SIG-M5 (cell line): ENCODE data around the gene PGGHG.
"Not testable (repeated sequence)": the region's sequence is repeated elsewhere in the genome, so short reads cannot be mapped to it uniquely, and the experiment has no call there.

ENCODE experiments used
- DNase-seq: peaks from one replicate; lab custom pipeline; 2025; lab: John Stamatoyannopoulos, UW

Gene PGGHG

DNA sequence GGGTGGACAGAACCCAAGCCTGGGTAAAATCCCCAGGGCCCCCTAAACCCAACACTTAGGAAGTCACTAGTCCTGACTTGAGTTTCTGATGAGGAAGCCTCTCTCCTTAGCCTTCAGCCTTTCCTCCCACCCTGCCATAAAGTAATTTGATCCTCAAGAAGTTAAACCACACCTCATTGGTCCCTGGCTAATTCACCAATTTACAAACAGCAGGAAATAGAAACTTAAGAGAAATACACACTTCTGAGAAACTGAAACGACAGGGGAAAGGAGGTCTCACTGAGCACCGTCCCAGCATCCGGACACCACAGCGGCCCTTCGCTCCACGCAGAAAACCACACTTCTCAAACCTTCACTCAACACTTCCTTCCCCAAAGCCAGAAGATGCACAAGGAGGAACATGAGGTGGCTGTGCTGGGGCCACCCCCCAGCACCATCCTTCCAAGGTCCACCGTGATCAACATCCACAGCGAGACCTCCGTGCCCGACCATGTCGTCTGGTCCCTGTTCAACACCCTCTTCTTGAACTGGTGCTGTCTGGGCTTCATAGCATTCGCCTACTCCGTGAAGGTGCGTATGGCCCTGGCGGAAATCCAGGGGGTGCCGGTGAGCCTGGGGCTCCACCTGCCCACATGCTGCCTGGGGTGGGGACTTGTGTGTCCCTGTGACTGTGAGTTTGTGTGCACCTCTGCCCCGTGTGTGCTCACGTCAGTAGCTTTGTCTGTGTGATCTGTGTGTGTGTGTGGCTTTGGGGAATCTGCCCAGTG lies 25.0 kb downstream of the PGGHG start, which contains the start of gene IFITM1:
IFITM1 (plus strand) TSS at position 254 of the 767 bp plus-strand sequence; CDS start at position 385, 131 bp downstream.
- no peak for DNase-seq

DNA sequence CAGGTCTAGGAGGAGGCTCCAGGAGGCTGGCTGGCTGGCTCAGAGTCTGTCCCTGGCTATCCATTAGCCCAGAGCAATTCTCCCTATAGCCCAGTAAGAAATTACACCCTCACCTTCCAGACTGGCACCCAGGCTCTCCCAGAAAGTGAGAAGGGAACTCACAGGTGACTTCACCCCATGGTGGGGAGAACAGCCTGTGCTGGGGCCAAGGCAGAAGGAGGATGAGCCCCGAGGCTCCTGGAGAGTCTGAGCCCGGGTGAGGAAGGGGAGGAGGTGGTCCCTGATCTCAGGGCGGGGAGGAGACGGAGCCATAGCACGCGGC lies 25.6 kb downstream of the PGGHG start:
- not testable (repeated sequence) for DNase-seq

- DNase-seq, result no peak
These were observed 26.1 kb downstream of the PGGHG start for GRCh38 chr11:315051-315481.

DNA sequence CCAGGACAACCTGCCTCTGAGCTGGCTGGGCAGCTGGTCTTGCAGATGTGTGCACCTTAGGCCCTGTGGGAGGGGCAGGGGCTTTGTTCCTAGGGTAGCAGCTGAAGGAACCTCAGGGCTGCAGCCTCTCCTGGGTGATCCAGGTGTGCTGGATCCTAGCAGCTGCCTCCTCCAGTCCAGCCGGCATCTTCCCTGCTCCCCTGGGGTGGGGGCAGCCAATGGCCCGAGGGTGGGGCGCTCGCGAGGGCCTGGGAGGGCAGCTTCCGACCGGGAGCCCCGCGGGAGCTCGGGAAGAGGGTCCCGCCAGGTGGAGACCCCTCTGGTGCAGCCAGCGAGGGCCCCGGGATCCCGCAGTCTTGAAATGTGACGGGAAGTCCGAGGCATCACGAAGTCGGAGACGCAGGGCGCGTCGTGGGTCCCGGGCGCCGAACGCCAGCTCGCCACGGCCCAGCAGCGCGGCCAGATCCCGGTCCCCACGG lies 26.6 kb downstream of the PGGHG start:
- DNase-seq, result no peak

GRCh38 chr11:316031-316701 lies 27.2 kb downstream of the PGGHG start:
- DNase-seq, result no peak

GRCh38 chr11:316891-317301 lies 28.0 kb downstream of the PGGHG start:
- DNase-seq, result no peak

- not testable (repeated sequence) for DNase-seq
These were observed 28.9 kb downstream of the PGGHG start for GRCh38 chr11:317668-318404.

- not testable (repeated sequence) for DNase-seq
These were observed 29.6 kb downstream of the PGGHG start for GRCh38 chr11:318405-319120.

DNA sequence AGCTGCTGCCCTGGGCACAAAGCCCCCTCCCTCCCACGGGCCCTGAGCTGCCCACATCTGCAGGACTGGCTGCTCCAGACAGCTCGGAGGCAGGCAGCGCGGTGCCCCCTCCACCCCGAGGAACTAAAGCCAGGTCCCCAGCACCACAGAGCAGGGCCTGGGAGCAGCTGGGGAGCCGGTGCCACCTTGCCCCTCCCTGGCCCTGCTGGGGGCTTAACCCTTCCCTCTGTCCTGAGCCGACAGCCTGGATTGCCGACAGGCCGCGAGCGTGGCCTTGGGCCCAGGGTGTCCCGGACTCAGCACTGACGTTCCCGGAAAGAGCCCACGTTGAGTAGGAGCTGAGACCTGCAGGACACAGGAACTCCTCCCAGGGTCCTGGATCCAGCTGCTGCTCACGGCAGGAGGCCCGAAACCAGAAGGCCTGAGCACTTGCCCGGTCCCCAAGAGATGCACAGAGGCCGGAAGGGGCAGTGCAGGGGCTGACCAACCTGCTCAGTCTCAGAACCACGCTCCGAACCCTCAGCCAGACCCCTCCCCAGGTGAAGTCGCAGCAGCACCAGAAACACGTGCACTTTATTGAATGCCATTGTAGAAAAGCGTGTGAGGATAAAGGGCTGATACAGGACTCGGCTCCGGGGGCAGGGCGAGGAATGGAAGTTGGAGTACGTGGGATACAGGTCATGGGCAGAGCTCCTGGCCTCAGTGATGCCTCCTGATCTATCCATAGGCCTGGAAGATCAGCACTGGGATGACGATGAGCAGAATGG lies 30.4 kb downstream of the PGGHG start:
- DNase-seq, result not testable (repeated sequence)

GRCh38 chr11:319888-320273 lies 31.0 kb downstream of the PGGHG start:
- DNase-seq, result not testable (repeated sequence)

- no peak for DNase-seq
These were observed 35.2 kb downstream of the PGGHG start for GRCh38 chr11:324156-324555.

DNA sequence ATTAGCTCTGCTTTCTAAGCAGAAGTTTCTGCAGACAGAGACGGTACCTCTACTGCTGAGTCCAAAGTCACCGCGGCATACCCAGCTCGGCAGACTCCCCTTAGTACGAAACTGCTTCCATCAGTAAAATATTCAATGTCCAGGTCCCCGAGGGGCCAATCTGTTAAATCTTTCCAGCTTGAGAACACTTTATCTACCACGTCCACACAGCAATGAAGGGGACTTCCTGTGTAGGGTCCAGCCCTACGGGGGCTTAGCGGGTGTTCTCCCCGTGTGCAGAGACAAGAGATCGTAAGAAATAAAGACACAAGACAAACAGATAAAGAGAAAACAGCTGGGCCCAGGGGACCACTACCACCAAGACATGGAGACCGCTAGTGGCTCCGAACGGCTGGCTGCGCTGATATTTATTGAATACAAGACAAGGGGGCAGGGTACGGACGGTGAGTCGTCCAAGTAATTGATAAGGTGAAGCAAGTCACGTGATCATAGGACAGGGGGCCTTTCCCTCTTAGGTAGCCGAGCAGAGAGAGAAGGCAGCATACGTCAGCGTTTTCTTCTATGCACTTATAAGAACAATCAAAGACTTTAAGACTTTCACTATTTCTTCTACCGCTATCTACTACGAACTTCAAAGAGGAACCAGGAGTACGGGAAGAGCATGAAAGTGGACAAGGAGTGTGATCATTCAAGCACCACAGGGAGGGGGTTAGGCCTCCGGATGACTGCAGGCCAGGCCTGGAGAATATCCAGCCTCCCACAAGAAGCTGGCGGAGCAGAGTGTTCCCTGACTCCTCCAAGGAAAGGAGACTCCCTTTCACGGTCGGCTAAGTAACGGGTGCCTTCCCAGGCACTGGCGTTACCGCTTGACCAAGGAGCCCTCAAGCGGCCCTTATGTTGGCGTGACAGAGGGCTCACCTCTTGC lies 35.9 kb downstream of the PGGHG start:
- not testable (repeated sequence) for DNase-seq

DNA sequence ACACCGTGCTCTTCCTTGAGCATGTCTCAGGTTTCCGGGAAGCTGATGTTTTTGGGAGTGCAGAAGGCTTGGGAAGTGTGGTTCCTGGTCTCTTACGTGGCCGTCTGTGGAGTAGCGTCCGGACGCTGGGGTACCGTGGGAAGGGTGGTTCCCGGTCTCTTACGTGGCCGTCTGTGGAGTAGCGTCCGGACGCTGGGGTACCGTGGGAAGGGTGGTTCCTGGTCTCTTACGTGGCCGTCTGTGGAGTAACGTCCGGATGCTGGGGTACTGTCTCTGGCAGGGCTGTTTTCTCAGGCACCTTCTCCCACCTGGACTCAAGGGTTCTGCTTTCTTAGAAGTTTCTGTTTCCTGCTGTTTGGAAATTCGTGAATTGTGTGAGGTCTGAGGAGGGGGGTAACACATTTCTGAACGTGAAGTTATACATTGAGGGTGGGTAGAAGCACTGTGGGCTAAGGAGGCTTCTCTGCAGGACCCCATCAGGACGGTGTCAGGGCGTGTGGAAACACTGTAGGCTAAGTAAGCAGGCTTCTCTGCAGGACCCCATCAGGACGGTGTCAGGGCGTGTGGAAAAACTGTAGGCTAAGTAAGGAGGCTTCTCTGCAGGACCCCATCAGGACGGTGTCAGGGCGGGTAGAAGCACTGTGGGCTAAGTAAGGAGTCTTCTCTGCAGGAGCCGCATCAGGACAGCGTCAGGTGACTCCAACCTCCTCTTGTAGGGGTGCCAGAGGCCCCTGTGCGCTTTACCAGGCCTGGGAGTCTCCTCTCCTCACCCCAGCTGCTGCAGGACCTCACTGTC lies 37.1 kb downstream of the PGGHG start:
- no peak for DNase-seq

DNA sequence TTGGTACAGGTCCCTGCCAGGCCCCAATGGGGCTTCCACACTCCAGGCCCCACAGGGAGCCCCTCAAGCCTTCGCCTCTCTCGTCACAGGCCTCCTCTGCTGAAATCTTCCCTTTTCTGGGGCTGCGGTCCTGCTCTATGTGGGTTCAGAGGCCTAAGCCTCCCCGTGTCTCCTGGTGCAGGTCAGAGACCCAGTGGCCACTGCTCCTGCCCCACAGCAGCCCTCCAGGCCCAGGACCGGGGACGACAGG lies 37.6 kb downstream of the PGGHG start:
- DNase-seq, result no peak

DNA sequence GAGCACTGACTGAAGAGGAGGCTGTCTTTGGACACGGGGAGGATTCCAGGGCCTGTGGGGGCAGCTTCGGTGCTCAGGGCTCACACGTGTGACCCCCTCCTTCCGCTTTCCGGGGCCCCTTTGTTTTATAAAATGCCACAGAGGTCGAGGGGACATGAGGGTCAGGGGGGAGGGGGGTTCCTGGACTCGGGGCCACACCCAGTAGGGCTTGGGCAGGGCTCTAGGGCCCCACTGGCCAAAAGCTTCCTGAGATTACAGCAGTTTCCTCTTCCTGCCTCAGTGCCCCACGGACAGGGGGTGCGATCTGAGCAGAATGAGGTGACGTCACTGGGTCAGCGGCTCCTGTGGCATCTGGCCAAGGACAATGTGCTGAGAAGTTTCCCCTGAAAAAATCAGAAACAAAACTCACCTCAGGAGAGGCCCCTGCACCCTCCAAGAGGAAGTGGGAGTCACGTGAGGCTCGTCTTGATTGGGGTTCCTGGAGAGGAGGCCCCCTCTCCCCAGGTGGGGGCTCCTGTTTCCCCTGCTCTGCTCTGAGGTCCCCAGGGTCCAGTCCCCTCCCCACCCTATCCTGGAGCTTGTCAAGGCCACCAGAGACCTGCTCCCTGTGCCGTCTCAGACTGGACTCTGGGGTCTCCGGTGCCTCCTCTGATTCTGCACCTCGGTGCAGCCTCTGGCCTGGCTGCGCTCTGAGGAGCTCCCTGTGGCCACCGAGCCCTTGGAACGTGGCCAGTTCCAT lies 38.1 kb downstream of the PGGHG start:
- DNase-seq, result no peak

DNA sequence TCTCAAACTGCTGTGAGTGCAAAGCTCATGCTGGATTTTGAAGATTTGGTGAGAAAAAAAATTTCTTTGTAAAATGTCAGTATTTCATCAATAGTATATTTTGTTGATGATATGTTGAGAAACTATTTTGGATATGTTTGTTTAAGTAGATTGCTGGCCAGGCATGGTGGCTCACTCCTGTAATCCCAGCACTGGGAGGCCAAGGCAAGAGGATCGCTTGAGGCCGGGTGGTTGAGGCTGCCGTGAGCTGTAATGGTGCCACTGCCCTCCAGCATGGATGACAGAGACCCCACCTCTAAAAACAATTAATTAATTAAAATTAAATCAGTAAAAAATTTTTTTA lies 38.6 kb downstream of the PGGHG start:
- no peak for DNase-seq

GRCh38 chr11:328012-328411 lies 39.1 kb downstream of the PGGHG start:
- no peak for DNase-seq

- DNase-seq, result not testable (repeated sequence)
These were observed 39.7 kb downstream of the PGGHG start for GRCh38 chr11:328516-329100.

DNA sequence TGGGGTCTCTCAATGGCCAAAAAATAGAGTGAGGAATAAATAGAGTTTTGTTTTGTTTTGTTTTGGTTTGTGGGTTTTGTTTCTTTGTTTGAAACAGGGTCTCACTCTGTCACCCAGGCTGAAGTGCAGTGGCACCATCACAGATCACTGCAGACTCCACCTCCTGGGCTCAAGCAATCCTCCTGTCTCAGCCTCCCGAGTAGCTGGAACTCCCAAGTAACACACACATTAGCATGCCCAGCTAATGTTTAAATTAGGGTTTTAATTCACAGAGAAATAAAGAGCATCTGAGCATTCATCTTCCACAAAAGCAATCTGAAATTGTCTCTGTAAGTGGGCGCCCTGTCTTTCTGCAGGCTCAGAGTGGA lies 40.9 kb downstream of the PGGHG start:
- no peak for DNase-seq
